Left colon (tissue), 2 donors: ENCODE measurements around the gene SLC29A1. TPM values are rescaled to one million over a fixed set of nuclear protein-coding genes. Genes with fewer than 3 reads are reported as not detected.

Experiments used
- ATAC-seq: fragments of 200-7000 bp; cut with Tn5 transposase; one replicate; pipeline ENCODE4 v1.9.1; 2020; ENCODE audit warnings: mild to moderate bottlenecking, moderate library complexity
- DNase-seq, 2 donors: peaks; one replicate each; pipeline ENCODE4 v3.0.0-alpha.2; 2020
- intact Hi-C, 2 donors: fragments of 100-400 bp; cut with DNase I in 1 of 2; cut with micrococcal nuclease in 1 of 2; formaldehyde crosslinking; loops; one replicate each; pipeline versions ENCODE4 v1.11.2 to v1.14.0; 2022; cut with DNase I, micrococcal nuclease
- total RNA-seq, 2 donors: library from RNA; stranded (reverse); fragmentation: NEBNext Ultra II Directional; extraction: Animal tissue kit (Norgen Biotek cat#: 25700); gene quantifications; one replicate each; pipeline ENCODE4 v1.2.1, GENCODE V29; 2021
- donor health status: DM: no; HTN: no; CAD: no.
- donor health status: DM: yes; HTN: yes; CAD: no.

The SLC29A1 gene
- total RNA-seq, 2 donors from 2014 or later, result 13.0 to 22.8 TPM

GRCh38 chr6:44248579-44248978, 25.2 kb downstream of the SLC29A1 start:
- intact Hi-C loops, result no loop called here
- ATAC-seq (no peak), DNase-seq (no peak)

- intact Hi-C loops, result no loop called here
- ATAC-seq (no peak), DNase-seq (no peak)
Measured at GRCh38 chr6:44249082-44249748, 25.8 kb downstream of the SLC29A1 start.

GRCh38 chr6:44250067-44250717, 26.8 kb downstream of the SLC29A1 start:
- no peak for DNase-seq
- no peak for ATAC-seq
- intact Hi-C loops, result no loop called here

GRCh38 chr6:44250718-44251123, 27.3 kb downstream of the SLC29A1 start:
- no peak for DNase-seq
- no peak for ATAC-seq
- intact Hi-C loops, result no loop called here

GRCh38 chr6:44251576-44252524, 28.5 kb downstream of the SLC29A1 start:
- DNase-seq (no peak), ATAC-seq (no peak)
- intact Hi-C loops, result no loop called here

- ATAC-seq (no peak), DNase-seq (peak in 1 of 2 donors; percentile 69)
- intact Hi-C loops, result no loop called here
Measured at GRCh38 chr6:44253307-44254101, 30.1 kb downstream of the SLC29A1 start.

- ATAC-seq (no peak), DNase-seq (no peak)
- intact Hi-C loops, result no loop called here
Measured at GRCh38 chr6:44254191-44255104, 31.1 kb downstream of the SLC29A1 start.

- ATAC-seq, result no peak
- DNase-seq, result no peak
- intact Hi-C loops, result no loop called here
Measured at GRCh38 chr6:44255105-44255808, 31.9 kb downstream of the SLC29A1 start.

GRCh38 chr6:44255871-44256774, 32.7 kb downstream of the SLC29A1 start:
- peak in 1 of 2 donors; percentile 58 for DNase-seq
- ATAC-seq, result peak; percentile 63
- intact Hi-C loops, result no loop called here

GRCh38 chr6:44256775-44257024, 33.3 kb downstream of the SLC29A1 start:
- no peak for DNase-seq
- intact Hi-C loops, result no loop called here
- no peak for ATAC-seq

- peak; percentile 68 for ATAC-seq
- DNase-seq, result peak; percentile 72 to 73
- intact Hi-C loops, result no loop called here
Measured at GRCh38 chr6:44257025-44257752, 33.8 kb downstream of the SLC29A1 start, which contains the start of gene SLC35B2. Gene SLC35B2 (minus strand): TSS chr6:44257528. CDS start chr6:44257410, 118 bp downstream.

- ATAC-seq, result no peak
- no peak for DNase-seq
- intact Hi-C loops, result no loop called here
Measured at GRCh38 chr6:44257753-44258324, 34.4 kb downstream of the SLC29A1 start.

GRCh38 chr6:44258325-44258863, 35.0 kb downstream of the SLC29A1 start:
- ATAC-seq (no peak), DNase-seq (no peak)
- intact Hi-C loops, result no loop called here

GRCh38 chr6:44258921-44259320, 35.5 kb downstream of the SLC29A1 start:
- ATAC-seq, result no peak
- DNase-seq, result no peak
- intact Hi-C loops, result no loop called here

- no peak for ATAC-seq
- DNase-seq, result no peak
- intact Hi-C loops, result no loop called here
Measured at GRCh38 chr6:44260011-44260410, 36.6 kb downstream of the SLC29A1 start.
